ENCODE measurements around the gene CYBC1. TPM values are rescaled to one million over a fixed set of nuclear protein-coding genes. Genes with fewer than 3 reads are reported as not detected.

CYBC1 gene
- total and polyA plus RNA-seq, 2 donors from 2014 or later = 38.2 to 139 TPM

- FAIRE-seq = no peak
- peaks cover 0 to 2% (median 0%) of the 10 kb centered on the region in 3 donors for H3K36me3 ChIP-seq (ENCODE audit: control insufficient read depth in 2 of 3, insufficient read depth in 3 of 3, low read length in 3 of 3)
Measured at GRCh38 chr17:82392941-82393340, 57.6 kb downstream of the CYBC1 start.

More at GRCh38 chr17:82392941-82393340, 57.6 kb downstream of the CYBC1 start:
- Histone ChIP-seq H3K27me3 (ENCODE audit: control insufficient read depth, insufficient read depth, low read length) (no peaks in the 10 kb centered on the region), H3K9me3 (ENCODE audit: control insufficient read depth in 2 of 3, insufficient read depth in 1 of 3, low read length in 3 of 3) (no peaks in the 10 kb centered on the region), H3K9ac (ENCODE audit: low read length in 3 of 3) (no peak overlapping the region), H3K4me3 (ENCODE audit: low read length in 3 of 3) (no peak overlapping the region), H3K27ac (ENCODE audit: low read depth in 2 of 2, low read length in 2 of 2) (no peak overlapping the region), H3K4me1 (ENCODE audit: control insufficient read depth in 2 of 3, insufficient read depth in 2 of 3, low read depth in 1 of 3, low read length in 3 of 3) (no peaks in the 10 kb centered on the region)
- peak in 2 of 5 donors; percentile 26 to 31 for DNase-seq
- TF ChIP-seq CTCF (IDR thresholded peaks at IDR 0.05; ENCODE audit: borderline replicate concordance, extremely low read depth, insufficient read depth) = no peak
- intact Hi-C loops (cut with DNase I) = no loop called here

Other genes starting within 250 kb of the CYBC1 start
- 79.4 TPM for gene CCDC57, start 237.9 kb downstream of the CYBC1 start, total RNA-seq
- 46.7 TPM for gene CCDC57, start 237.9 kb downstream of the CYBC1 start, polyA plus RNA-seq (ENCODE audit: insufficient read depth, low read depth, low replicate concordance)
- 85.7 TPM for gene SLC16A3, start 221.7 kb downstream of the CYBC1 start, total RNA-seq
- 28.8 TPM for gene SLC16A3, start 221.7 kb downstream of the CYBC1 start, polyA plus RNA-seq (ENCODE audit: insufficient read depth, low read depth, low replicate concordance)
- 160 TPM for gene CSNK1D, start 177.1 kb downstream of the CYBC1 start, total RNA-seq
- 69.7 TPM for gene CSNK1D, start 177.1 kb downstream of the CYBC1 start, polyA plus RNA-seq (ENCODE audit: insufficient read depth, low read depth, low replicate concordance)
- 9.2 TPM for gene CD7, start 133.1 kb downstream of the CYBC1 start, total RNA-seq
- gene CD7, start 133.1 kb downstream of the CYBC1 start, polyA plus RNA-seq (ENCODE audit: insufficient read depth, low read depth, low replicate concordance) = 1.0 TPM
- 87.5 TPM for gene SECTM1, start 117.0 kb downstream of the CYBC1 start, total RNA-seq
- 15.4 TPM for gene SECTM1, start 117.0 kb downstream of the CYBC1 start, polyA plus RNA-seq (ENCODE audit: insufficient read depth, low read depth, low replicate concordance)
- not detected for gene TEX19, start 91.5 kb downstream of the CYBC1 start, total RNA-seq
- not detected for gene TEX19, start 91.5 kb downstream of the CYBC1 start, polyA plus RNA-seq (ENCODE audit: insufficient read depth, low read depth, low replicate concordance)
- not detected for gene UTS2R, start 79.0 kb downstream of the CYBC1 start, total RNA-seq
- not detected for gene UTS2R, start 79.0 kb downstream of the CYBC1 start, polyA plus RNA-seq (ENCODE audit: insufficient read depth, low read depth, low replicate concordance)
- 39.2 TPM for gene HEXD, start 32.4 kb downstream of the CYBC1 start, total RNA-seq
- gene HEXD, start 32.4 kb downstream of the CYBC1 start, polyA plus RNA-seq (ENCODE audit: insufficient read depth, low read depth, low replicate concordance) = 42.0 TPM
- gene OGFOD3, start 32.2 kb downstream of the CYBC1 start, total RNA-seq = 36.1 TPM
- 27.8 TPM for gene OGFOD3, start 32.2 kb downstream of the CYBC1 start, polyA plus RNA-seq (ENCODE audit: insufficient read depth, low read depth, low replicate concordance)
- gene NARF, start 8.0 kb upstream of the CYBC1 start, total RNA-seq = 45.8 TPM
- 29.1 TPM for gene NARF, start 8.0 kb upstream of the CYBC1 start, polyA plus RNA-seq (ENCODE audit: insufficient read depth, low read depth, low replicate concordance)
- gene FOXK2, start 69.0 kb upstream of the CYBC1 start, total RNA-seq = 37.9 TPM
- gene FOXK2, start 69.0 kb upstream of the CYBC1 start, polyA plus RNA-seq (ENCODE audit: insufficient read depth, low read depth, low replicate concordance) = 13.5 TPM
- gene WDR45B, start 197.7 kb upstream of the CYBC1 start, total RNA-seq = 65.4 TPM
- 64.7 TPM for gene WDR45B, start 197.7 kb upstream of the CYBC1 start, polyA plus RNA-seq (ENCODE audit: insufficient read depth, low read depth, low replicate concordance)
- gene RAB40B, start 247.9 kb upstream of the CYBC1 start, total RNA-seq = 21.7 TPM
- gene RAB40B, start 247.9 kb upstream of the CYBC1 start, polyA plus RNA-seq (ENCODE audit: insufficient read depth, low read depth, low replicate concordance) = 36.1 TPM

All from kidney (tissue), 14 donors.